Muscle layer of colon (tissue), 2 donors: ENCODE results near the gene RRP36.

Source experiments
- H3K27ac ChIP-seq: one replicate; pipeline ENCODE4 v1.7.0; 2013; ENCODE audit warnings: low read depth, mild to moderate bottlenecking, low read length, moderate library complexity
- H3K27me3 ChIP-seq, 2 donors: one replicate each; pipeline ENCODE4 v1.7.0; 2013; ENCODE audit warnings: low read length in 2 of 2, mild to moderate bottlenecking in 2 of 2; ENCODE audit not compliant: insufficient read depth in 2 of 2, control insufficient read depth in 1 of 2
- H3K36me3 ChIP-seq: one replicate; pipeline ENCODE4 v1.7.0; 2013; ENCODE audit warnings: mild to moderate bottlenecking, low read length; ENCODE audit not compliant: insufficient read depth
- H3K4me1 ChIP-seq: one replicate; pipeline ENCODE4 v1.7.0; 2013; ENCODE audit warnings: mild to moderate bottlenecking, low read length; ENCODE audit not compliant: insufficient read depth
- H3K4me3 ChIP-seq, 2 donors: one replicate each; pipeline ENCODE4 v1.7.0; 2013; ENCODE audit warnings: low read length in 2 of 2, low read depth in 1 of 2, mild to moderate bottlenecking in 1 of 2, moderate library complexity in 1 of 2
- H3K9ac ChIP-seq: one replicate; pipeline ENCODE4 v1.7.0; 2013; ENCODE audit warnings: low read length
- H3K9me3 ChIP-seq: one replicate; pipeline ENCODE4 v1.7.0; 2013; ENCODE audit warnings: mild to moderate bottlenecking, low read length
- donor health status: abdominal sarcoma.
- donor health status: Adenocarcinoma of cecum.

The RRP36 gene

DNA sequence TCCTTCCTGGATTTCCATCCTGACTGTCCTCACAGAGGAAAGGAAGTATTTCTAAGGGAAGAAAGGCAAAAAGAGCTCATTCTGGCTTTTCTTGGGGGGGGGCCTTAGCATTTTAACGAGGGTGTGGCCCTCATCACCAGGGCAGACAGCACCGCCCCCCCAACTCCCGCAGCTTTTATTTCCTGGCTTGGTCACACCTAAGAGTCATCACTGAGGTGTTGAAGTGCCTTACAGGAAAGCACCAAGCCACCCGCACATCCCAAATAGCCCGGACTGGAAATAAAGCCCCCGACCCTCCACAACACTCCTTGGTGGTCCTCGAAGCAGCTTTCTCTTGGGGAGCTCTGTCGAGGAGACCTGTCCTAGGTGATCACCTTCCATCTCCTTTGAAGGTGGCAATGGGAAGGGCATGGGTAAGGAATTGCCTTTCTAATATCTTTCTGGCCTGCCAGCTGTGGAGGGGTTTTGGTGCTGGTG is 55.9 kb downstream of the RRP36 start:
- H3K27ac ChIP-seq: no peak overlapping the region
- H3K36me3 ChIP-seq: peaks cover 7% of the 10 kb centered on the region
- H3K4me1 ChIP-seq: peaks cover 6% of the 10 kb centered on the region
- H3K27me3 ChIP-seq: peaks cover 10 to 14% of the 10 kb centered on the region in 2 donors
- peak overlapping the region in 1 of 2 donors; percentile 55 for H3K4me3 ChIP-seq
- no peak overlapping the region for H3K9ac ChIP-seq
- H3K9me3 ChIP-seq: no peaks in the 10 kb centered on the region

DNA sequence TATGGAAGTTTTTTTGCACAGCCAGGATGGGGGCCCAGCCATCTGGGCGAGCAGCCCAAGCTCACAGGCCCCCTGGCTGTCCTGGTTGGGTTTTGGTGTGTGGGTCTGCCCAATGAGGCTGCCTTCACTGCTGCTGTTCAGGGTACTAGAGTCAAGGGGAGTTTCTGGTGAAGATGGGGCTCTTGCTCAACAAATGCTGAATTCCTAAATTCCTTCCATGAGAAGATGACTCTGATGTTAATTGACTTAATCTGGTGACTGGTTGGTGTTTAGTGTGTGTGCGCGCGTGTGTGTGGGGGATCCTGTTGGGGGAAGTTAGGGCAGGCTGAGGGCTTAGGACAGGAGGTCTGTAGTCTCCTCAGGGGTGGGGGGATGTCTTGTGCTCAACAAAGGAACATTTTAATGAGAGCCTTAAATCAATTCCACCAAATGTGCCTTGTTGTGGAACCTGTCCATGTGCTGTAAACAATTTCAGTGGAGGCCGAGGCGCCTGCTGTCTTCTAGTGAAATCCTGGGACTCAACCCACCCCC is 56.6 kb downstream of the RRP36 start:
- peaks cover 6% of the 10 kb centered on the region for H3K4me1 ChIP-seq
- peaks cover 10 to 14% of the 10 kb centered on the region in 2 donors for H3K27me3 ChIP-seq
- H3K9ac ChIP-seq: no peak overlapping the region
- H3K27ac ChIP-seq: no peak overlapping the region
- H3K36me3 ChIP-seq: peaks cover under 1% of the 10 kb centered on the region
- H3K9me3 ChIP-seq: no peaks in the 10 kb centered on the region
- no peak overlapping the region for H3K4me3 ChIP-seq

DNA sequence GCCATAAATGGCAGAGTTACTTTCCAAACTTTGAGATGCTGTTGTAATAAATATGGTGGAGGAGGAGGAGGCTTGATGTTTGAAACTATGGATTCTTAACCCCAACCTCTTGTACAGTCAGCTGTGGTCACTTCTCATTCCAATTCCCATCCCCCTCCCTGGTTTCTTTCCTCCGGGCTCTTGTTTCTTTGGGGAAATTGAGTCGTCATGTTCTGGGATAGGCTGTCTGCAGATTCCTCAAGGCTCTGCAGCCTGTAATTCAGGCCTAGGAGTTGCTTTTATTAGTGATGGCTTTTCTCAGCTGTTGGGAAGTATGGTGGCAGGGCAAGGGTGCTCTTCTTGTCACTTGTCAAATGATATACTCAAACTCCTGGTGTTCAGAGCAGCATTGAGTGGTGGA is 57.3 kb downstream of the RRP36 start:
- no peak overlapping the region for H3K4me3 ChIP-seq
- peaks cover 10 to 14% of the 10 kb centered on the region in 2 donors for H3K27me3 ChIP-seq
- no peaks in the 10 kb centered on the region for H3K36me3 ChIP-seq
- no peak overlapping the region for H3K9ac ChIP-seq
- H3K4me1 ChIP-seq: peaks cover 6% of the 10 kb centered on the region
- no peaks in the 10 kb centered on the region for H3K9me3 ChIP-seq
- no peak overlapping the region for H3K27ac ChIP-seq
